GM12878 (cell line): ENCODE measurements around the gene ZNF883. TPM values are rescaled to one million over a fixed set of nuclear protein-coding genes. Genes with fewer than 3 reads are reported as not detected.

ENCODE experiments used
- ATAC-seq: fragments of 200-7000 bp; cut with Tn5 transposase; 3 replicates; pipeline ENCODE4 v1.9.1; 2020; ENCODE audit warnings: mild to moderate bottlenecking, moderate library complexity
- BruUV-seq: library from RNA; stranded (reverse); fragments of 400-500 nt; replicated peaks from 2 replicates; lab custom pipeline; 2021; lab: Mats Ljungman, UMichigan
- CTCF ChIA-PET: fragments of 300-600 bp; sonication (Branson Sonifier 250); formaldehyde crosslinking; extraction: SDS; loops from one replicate; lab custom pipeline; 2021; ENCODE audit warnings: inconsistent platforms; lab: Yijun Ruan, JAX
- POLR2A ChIA-PET: fragments of 350-600 bp; formaldehyde crosslinking; extraction: SDS; loops from one replicate; lab custom pipeline; 2021; ENCODE audit warnings: inconsistent platforms; lab: Charles Lee
- RAD21 ChIA-PET: fragments of 300-600 bp; sonication (Branson Sonifier 250); formaldehyde crosslinking; loops from one replicate; lab custom pipeline; 2023; ENCODE audit warnings: antibody characterized with exemption; ENCODE audit not compliant: unreplicated experiment; lab: Charles Lee
- SMC1A ChIA-PET: fragments of 300-600 bp; sonication (Branson Sonifier 250); formaldehyde crosslinking; loops from one replicate; lab custom pipeline; 2023; ENCODE audit not compliant: unreplicated experiment, uncharacterized antibody; lab: Charles Lee
- DNase-seq: peaks from one replicate; pipeline ENCODE4 v3.0.0-alpha.2; 2011; ENCODE audit warnings: low read depth, low spot score
- FAIRE-seq: peaks from 3 replicates; lab custom pipeline; 2011; peaks lifted over from hg19 to GRCh38; lab: Jason Lieb, UNC
- H2AFZ ChIP-seq: 2 replicates; pipeline ENCODE4 v1.6.0; 2011; ENCODE audit warnings: low read depth, low read length, control low read depth; ENCODE audit not compliant: control insufficient read depth
- H3K27ac ChIP-seq: 2 replicates; pipeline ENCODE4 v1.5.1; 2011; ENCODE audit warnings: control low read depth; ENCODE audit not compliant: control insufficient read depth, insufficient read depth
- H3K27me3 ChIP-seq, 2 experiments: replicated peaks in 1 of 2; 2 replicates each; pipeline versions ENCODE4 v1.6.0 to v1.6.1; 2011; ENCODE audit warnings: low read length in 1 of 2; ENCODE audit not compliant: control insufficient read depth in 2 of 2, insufficient read depth in 2 of 2
- H3K36me3 ChIP-seq, 2 experiments: 2 replicates each; pipeline ENCODE4 v1.5.1; 2011; ENCODE audit warnings: low read length in 1 of 2; ENCODE audit not compliant: control insufficient read depth in 2 of 2, insufficient read depth in 2 of 2
- H3K4me1 ChIP-seq: 2 replicates; pipeline ENCODE4 v1.6.1; 2011; ENCODE audit warnings: mild to moderate bottlenecking, low read length, moderate library complexity, mixed read lengths; ENCODE audit not compliant: control insufficient read depth, insufficient read depth
- H3K4me2 ChIP-seq: 2 replicates; pipeline ENCODE4 v1.6.0; 2011; ENCODE audit warnings: control low read depth; ENCODE audit not compliant: control insufficient read depth, insufficient read depth
- H3K4me3 ChIP-seq: fragments of 200-600 bp; sonication (generic); 2 replicates; pipeline ENCODE4 v1.5.1; 2016
- H3K79me2 ChIP-seq: 2 replicates; pipeline ENCODE4 v1.6.0; 2011; ENCODE audit warnings: low read length; ENCODE audit not compliant: control insufficient read depth, insufficient read depth
- H3K9ac ChIP-seq: 2 replicates; pipeline ENCODE4 v1.8.0; 2011; ENCODE audit warnings: low read length, control low read depth, mixed read lengths; ENCODE audit not compliant: control insufficient read depth, insufficient read depth
- H3K9me3 ChIP-seq: replicated peaks from 3 replicates; pipeline ENCODE4 v1.5.1; 2011; ENCODE audit warnings: mild to moderate bottlenecking, low read length; ENCODE audit not compliant: control insufficient read depth, insufficient read depth
- H4K20me1 ChIP-seq: 2 replicates; pipeline ENCODE4 v1.6.0; 2011; ENCODE audit not compliant: control insufficient read depth, insufficient read depth
- CBX5 ChIP-seq: sonication (generic); IDR thresholded peaks from 2 replicates; pipeline ENCODE4 v1.6.1; 2016; ENCODE audit warnings: low read depth, moderate library complexity, mild to moderate bottlenecking, inconsistent platforms
- CHD1 ChIP-seq: IDR thresholded peaks from 2 replicates; pipeline ENCODE4 v1.6.1; 2012; ENCODE audit warnings: low read depth, low read length, improper control_type of control experiment
- EED ChIP-seq: sonication (generic); IDR thresholded peaks from 2 replicates; pipeline ENCODE4 v1.6.1; 2016; ENCODE audit warnings: antibody characterized with exemption, low read depth
- EGR1 ChIP-seq, 2 experiments: IDR thresholded peaks; 1 replicate in 1 of 2; 2 replicates in 1 of 2; pipeline ENCODE4 v1.6.1; 2011 to 2012; ENCODE audit warnings: low read depth in 2 of 2, low read length in 2 of 2, borderline replicate concordance in 1 of 2, mild to moderate bottlenecking in 1 of 2, moderate library complexity in 1 of 2
- ETV6 ChIP-seq, 2 experiments: fragments of 450-650 bp in 1 of 2; IDR thresholded peaks in 1 of 2; conservative IDR thresholded peaks in 1 of 2; 2 replicates each; pipeline ENCODE4 v1.6.1; 2014; ENCODE audit warnings: antibody characterized with exemption in 1 of 2, borderline replicate concordance in 1 of 2, low read depth in 1 of 2, mild to moderate bottlenecking in 1 of 2, moderate library complexity in 1 of 2
- FOXM1 ChIP-seq: IDR thresholded peaks from 2 replicates; pipeline ENCODE4 v1.6.1; 2012; ENCODE audit warnings: low read depth, mild to moderate bottlenecking, inconsistent platforms, low read length, moderate library complexity
- MYB ChIP-seq: fragments of 150-350 bp; IDR thresholded peaks from 2 replicates; pipeline ENCODE4 v1.6.1; 2014; ENCODE audit warnings: mild to moderate bottlenecking, low read depth, low read length, borderline replicate concordance
- NFIC ChIP-seq: IDR thresholded peaks from 2 replicates; pipeline ENCODE4 v1.6.1; 2012; ENCODE audit warnings: low read depth, mild to moderate bottlenecking, inconsistent platforms, low read length, moderate library complexity
- NR2C2 ChIP-seq: IDR thresholded peaks from 2 replicates; pipeline ENCODE4 v1.6.1; 2011; ENCODE audit warnings: borderline replicate concordance, low read depth; ENCODE audit not compliant: control insufficient read depth, insufficient read length
- TAF1 ChIP-seq: IDR thresholded peaks from 2 replicates; pipeline ENCODE4 v1.6.1; 2011; ENCODE audit warnings: mild to moderate bottlenecking, low read depth, low read length, borderline replicate concordance
- ZNF622 ChIP-seq: fragments of 450-650 bp; IDR thresholded peaks from 2 replicates; pipeline ENCODE4 v1.6.1; 2017; ENCODE audit warnings: mild to moderate bottlenecking, inconsistent platforms
- WGBS: methylation state at CpG from one replicate; pipeline ENCODE4 v1.1.6; 2016; ENCODE audit warnings: low lambda C conversion rate; ENCODE audit not compliant: insufficient replicate concordance, insufficient coverage; ENCODE audit errors: missing lambda C conversion rate; 5-methylcytosine and 5-hydroxymethylcytosine counted together
- in situ Hi-C: fragments of 300-500 bp; cut with MboI; formaldehyde crosslinking; loops from 9 replicates; pipeline ENCODE4 v1.14.3; 2018; ENCODE audit warnings: mixed read lengths
- intact Hi-C: fragments of 100-400 bp; cut with micrococcal nuclease; formaldehyde crosslinking; loops from one replicate; pipeline ENCODE4 v1.14.2; 2022; ENCODE audit not compliant: unreplicated experiment
- polyA plus RNA-seq, 11 experiments: library from polyadenylated mRNA; depleted of rRNA in 4 of 11; unstranded in 6 of 11; stranded (reverse) in 5 of 11; fragments of >200 nt; fragmentation: Nextera tagmentation in 4 of 11; fragmentation: Illumina TruSeq in 1 of 11; extraction: Ambion mirVana in 4 of 11; extraction: Trizol in 1 of 11; gene quantifications; 1 replicate in 1 of 11; 2 replicates in 10 of 11; pipeline versions ENCODE4 v1.2.1 to v1.2.3, GENCODE V29; 2011 to 2016; ENCODE audit warnings: inconsistent platforms in 2 of 11, missing spikeins in 2 of 11, low read depth in 1 of 11
- total RNA-seq, 4 experiments: library from RNA; depleted of rRNA in 3 of 4; stranded (reverse); fragments of >200 nt in 3 of 4; fragmentation: Illumina TruSeq in 1 of 4; extraction: Trizol in 1 of 4; gene quantifications; 2 replicates each; pipeline versions ENCODE4 v1.2.1 to v1.2.3, GENCODE V29; 2013 to 2021
- TF ChIP-seq, protein P1 (sequence below): fragments of 450-650 bp; IDR thresholded peaks from 2 replicates; pipeline ENCODE4 v1.6.1; 2016; ENCODE audit warnings: mild to moderate bottlenecking
- TF ChIP-seq, protein P2 (sequence below): fragments of 450-650 bp; formaldehyde crosslinking; IDR thresholded peaks from 2 replicates; pipeline ENCODE4 v1.4.0; 2022; ENCODE audit warnings: mild to moderate bottlenecking, moderate library complexity

ZNF883 gene
- total and polyA plus RNA-seq, 10 of the 15 experiments (the other 5 are each of a cell fraction or from before 2014, with no cell fraction given): 0.10 to 0.72 (median 0.25) TPM

GRCh38 chr9:112955550-112955949 is 56.4 kb downstream of the ZNF883 start:
- CTCF ChIA-PET: interaction anchor here (0.5 to 0.6 kb wide), 2 partner anchors 15 to 348 kb away, joined by 3 read pairs; no protein-coding TSS in a partner anchor
- no peak overlapping the region for H2AFZ ChIP-seq
- intact Hi-C loops: no loop called here
- RAD21 ChIA-PET: no interaction called here
- H3K27ac ChIP-seq: no peak overlapping the region
- no TSS peak for BruUV-seq
- H3K36me3 ChIP-seq: no peaks in the 10 kb centered on the region
- SMC1A ChIA-PET: interaction anchor here (1.1 kb wide), 1 partner anchor 18 kb away, joined by 3 read pairs; no protein-coding TSS in a partner anchor
- H3K4me3 ChIP-seq: no peak overlapping the region
- H3K9ac ChIP-seq: no peak overlapping the region
- no peak overlapping the region for H3K4me2 ChIP-seq
- no peaks in the 10 kb centered on the region for H4K20me1 ChIP-seq
- no peaks in the 10 kb centered on the region for H3K4me1 ChIP-seq
- no peak for ATAC-seq
- H3K79me2 ChIP-seq: no peaks in the 10 kb centered on the region
- H3K27me3 ChIP-seq: no peaks in the 10 kb centered on the region
- TF ChIP-seq FOXM1 (no peak), TAF1 (no peak), CBX5 (no peak), CHD1 (no peak), MYB (no peak), ZNF622 (no peak), EGR1 (IDR thresholded peaks at IDR 0.05; ENCODE audit: borderline replicate concordance in 1 of 2, low read depth in 2 of 2, low read length in 2 of 2) (no peak), NFIC (no peak), NR2C2 (no peak), EED (no peak), ETV6 (conservative IDR thresholded peaks at IDR 0.05 in 1 of 2, IDR thresholded peaks at IDR 0.05 in 1 of 2; ENCODE audit: borderline replicate concordance in 1 of 2, low read depth in 1 of 2) (no peak)
- TF ChIP-seq, protein P1, sequence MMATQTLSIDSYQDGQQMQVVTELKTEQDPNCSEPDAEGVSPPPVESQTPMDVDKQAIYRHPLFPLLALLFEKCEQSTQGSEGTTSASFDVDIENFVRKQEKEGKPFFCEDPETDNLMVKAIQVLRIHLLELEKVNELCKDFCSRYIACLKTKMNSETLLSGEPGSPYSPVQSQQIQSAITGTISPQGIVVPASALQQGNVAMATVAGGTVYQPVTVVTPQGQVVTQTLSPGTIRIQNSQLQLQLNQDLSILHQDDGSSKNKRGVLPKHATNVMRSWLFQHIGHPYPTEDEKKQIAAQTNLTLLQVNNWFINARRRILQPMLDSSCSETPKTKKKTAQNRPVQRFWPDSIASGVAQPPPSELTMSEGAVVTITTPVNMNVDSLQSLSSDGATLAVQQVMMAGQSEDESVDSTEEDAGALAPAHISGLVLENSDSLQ: no peak
- TF ChIP-seq, protein P2, sequence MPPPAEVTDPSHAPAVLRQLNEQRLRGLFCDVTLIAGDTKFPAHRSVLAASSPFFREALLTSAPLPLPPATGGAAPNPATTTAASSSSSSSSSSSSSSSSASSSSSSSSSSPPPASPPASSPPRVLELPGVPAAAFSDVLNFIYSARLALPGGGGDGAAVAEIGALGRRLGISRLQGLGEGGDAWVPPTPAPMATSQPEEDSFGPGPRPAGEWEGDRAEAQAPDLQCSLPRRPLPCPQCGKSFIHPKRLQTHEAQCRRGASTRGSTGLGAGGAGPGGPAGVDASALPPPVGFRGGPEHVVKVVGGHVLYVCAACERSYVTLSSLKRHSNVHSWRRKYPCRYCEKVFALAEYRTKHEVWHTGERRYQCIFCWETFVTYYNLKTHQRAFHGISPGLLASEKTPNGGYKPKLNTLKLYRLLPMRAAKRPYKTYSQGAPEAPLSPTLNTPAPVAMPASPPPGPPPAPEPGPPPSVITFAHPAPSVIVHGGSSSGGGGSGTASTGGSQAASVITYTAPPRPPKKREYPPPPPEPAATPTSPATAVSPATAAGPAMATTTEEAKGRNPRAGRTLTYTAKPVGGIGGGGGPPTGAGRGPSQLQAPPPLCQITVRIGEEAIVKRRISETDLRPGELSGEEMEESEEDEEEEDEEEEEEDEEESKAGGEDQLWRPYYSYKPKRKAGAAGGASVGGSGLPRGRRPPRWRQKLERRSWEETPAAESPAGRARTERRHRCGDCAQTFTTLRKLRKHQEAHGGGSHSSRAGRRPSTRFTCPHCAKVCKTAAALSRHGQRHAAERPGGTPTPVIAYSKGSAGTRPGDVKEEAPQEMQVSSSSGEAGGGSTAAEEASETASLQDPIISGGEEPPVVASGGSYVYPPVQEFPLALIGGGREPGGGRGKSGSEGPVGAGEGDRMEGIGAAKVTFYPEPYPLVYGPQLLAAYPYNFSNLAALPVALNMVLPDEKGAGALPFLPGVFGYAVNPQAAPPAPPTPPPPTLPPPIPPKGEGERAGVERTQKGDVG (CRISPR knock-in tag): no peak
- FAIRE-seq: no peak
- in situ Hi-C loops: no loop called here
- 0% methylated on average over 1 of the region's 1 CpG for WGBS
- POLR2A ChIA-PET: no interaction called here
- no peaks in the 10 kb centered on the region for H3K9me3 ChIP-seq
- DNase-seq: no peak
